ENCODE measurements around the gene PAX7.

DNA sequence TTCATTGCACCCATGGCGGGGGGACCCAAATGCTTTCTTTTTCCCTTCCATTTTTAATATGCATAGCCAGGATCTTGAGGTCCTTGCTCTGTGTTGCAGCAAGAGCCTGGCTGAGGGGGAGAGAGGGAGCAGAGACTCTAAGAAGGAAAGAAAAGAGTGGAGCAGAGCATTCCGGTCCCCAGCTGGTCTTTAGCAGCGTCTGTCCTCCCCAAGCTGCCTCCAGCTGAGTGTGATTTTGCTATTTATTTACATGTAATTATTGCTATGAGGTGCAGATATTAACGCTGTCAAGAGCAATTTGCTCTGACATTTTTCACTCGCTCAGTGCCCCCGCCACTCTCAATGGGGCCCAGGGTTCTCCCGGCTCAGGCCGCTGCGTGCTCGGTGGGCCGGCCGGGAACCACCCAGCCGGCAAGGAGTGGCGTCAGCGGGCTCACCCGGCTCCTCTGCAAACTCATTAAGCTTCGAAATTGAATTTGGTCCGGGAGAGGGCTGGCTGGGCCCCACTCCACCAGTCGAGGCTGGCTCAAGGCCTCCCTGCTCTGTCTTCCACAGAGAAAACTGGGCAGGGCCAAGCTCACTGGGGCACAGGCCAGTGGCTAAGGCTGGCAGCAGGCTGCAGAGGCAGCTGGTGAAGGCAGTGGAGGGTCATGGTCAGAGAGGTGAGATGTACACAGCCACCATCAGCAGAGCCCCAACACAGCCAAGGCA is 93.2 kb downstream of the PAX7 start:
- TF ChIP-seq POLR2A (IDR thresholded peaks at IDR 0.05; ENCODE audit: low read depth, low read length) (no peak), USF2 (IDR thresholded peaks at IDR 0.05; ENCODE audit: low read depth, low read length) (no peak), FOS (IDR thresholded peaks at IDR 0.05; ENCODE audit: low read depth, low read length) (no peak), CTCF (conservative IDR thresholded peaks at IDR 0.05; ENCODE audit: low read depth, low read length) (no peak), SMC3 (IDR thresholded peaks at IDR 0.05; ENCODE audit: low read depth, low read length) (no peak)

Data from IMR-90 (cell line).